GM12801 (cell line): ENCODE measurements around the gene COLGALT1.

Experiments
- TF ChIP-seq, protein P1 (sequence below): IDR thresholded peaks from one replicate; pipeline ENCODE4 v1.5.1; 2011; ENCODE audit warnings: control low read depth; ENCODE audit not compliant: insufficient read length; ENCODE audit errors: extremely low read depth

Gene COLGALT1

DNA sequence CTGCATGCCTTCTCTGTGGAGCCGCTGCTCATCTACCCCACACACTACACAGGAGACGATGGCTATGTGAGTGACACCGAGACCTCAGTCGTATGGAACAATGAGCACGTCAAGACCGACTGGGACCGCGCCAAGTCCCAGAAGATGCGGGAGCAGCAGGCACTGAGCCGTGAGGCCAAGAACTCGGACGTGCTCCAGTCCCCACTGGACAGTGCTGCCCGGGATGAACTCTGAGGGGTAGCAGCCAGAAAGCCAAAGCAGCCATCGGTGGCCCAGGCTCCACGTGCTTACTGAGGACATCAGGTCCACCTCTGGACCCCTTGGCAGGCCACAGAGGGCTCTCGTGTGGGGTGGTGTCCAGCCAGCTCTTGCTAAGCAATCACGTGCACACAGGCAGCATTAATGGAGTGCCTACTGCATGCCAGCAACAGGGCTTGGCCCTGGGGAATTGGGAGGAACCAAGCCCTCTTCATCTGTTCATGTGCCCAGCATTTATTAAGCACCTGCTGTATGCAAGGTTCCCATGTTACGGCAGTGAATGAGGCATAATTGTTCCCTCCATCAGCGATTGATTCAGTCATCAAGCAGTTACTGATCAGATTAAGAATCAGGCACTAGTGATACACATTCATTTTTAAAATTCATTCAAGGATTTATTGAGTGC is 25.9 kb downstream of the COLGALT1 start:
- TF ChIP-seq, protein P1, sequence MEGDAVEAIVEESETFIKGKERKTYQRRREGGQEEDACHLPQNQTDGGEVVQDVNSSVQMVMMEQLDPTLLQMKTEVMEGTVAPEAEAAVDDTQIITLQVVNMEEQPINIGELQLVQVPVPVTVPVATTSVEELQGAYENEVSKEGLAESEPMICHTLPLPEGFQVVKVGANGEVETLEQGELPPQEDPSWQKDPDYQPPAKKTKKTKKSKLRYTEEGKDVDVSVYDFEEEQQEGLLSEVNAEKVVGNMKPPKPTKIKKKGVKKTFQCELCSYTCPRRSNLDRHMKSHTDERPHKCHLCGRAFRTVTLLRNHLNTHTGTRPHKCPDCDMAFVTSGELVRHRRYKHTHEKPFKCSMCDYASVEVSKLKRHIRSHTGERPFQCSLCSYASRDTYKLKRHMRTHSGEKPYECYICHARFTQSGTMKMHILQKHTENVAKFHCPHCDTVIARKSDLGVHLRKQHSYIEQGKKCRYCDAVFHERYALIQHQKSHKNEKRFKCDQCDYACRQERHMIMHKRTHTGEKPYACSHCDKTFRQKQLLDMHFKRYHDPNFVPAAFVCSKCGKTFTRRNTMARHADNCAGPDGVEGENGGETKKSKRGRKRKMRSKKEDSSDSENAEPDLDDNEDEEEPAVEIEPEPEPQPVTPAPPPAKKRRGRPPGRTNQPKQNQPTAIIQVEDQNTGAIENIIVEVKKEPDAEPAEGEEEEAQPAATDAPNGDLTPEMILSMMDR, result no peak

DNA sequence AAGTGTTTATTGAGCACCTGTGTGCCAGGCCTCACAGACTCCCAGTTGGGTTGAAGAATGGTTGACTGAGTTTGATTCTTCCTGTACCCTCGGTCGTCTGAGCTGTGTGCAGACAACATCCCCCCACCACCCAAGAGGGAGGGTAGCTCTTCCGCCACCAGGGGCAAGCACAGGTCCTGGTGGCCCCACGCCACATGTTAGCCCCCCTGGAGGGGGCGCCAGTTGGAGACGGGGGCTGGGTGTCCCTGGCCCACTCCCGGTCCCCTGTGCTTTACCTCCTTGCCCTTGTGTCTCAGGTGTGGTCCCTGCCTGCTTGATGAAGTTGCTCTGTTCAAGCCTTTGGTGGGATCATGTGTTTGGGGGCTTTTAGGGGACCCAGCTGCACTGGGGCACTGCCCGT is 27.2 kb downstream of the COLGALT1 start:
- TF ChIP-seq, protein P1, result no peak

- TF ChIP-seq, protein P1, result no peak
Measured at GRCh38 chr19:17584132-17584531, 28.7 kb downstream of the COLGALT1 start.

DNA sequence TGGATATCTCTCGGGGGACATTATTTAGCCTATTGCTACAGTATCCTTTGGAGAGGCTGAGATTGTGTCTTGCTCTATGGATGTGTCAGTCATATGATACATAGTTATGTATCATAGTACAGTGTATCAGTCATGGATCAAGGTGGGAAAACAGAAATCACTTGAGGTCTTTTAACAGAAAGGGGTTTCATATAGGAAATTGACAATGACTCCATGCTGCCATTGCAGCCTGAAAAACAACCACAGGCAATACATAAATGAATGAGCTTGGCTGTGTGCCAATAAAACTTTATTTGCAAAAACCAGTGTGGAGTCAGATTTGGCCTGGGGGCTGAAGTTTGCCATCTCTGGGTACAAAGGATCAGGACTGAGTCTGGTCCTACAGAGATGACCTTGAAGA is 35.4 kb downstream of the COLGALT1 start:
- TF ChIP-seq, protein P1, result no peak

GRCh38 chr19:17598953-17599352 is 43.5 kb downstream of the COLGALT1 start:
- TF ChIP-seq, protein P1, result no peak

- TF ChIP-seq, protein P1, result no peak
Measured at GRCh38 chr19:17599780-17600179, 44.3 kb downstream of the COLGALT1 start.

- TF ChIP-seq, protein P1, result no peak
Measured at GRCh38 chr19:17601683-17602082, 46.2 kb downstream of the COLGALT1 start.
